NCI-H2081 (cell line): ENCODE data around the gene ZNF684.
A peak's percentile ranks its signal among the peaks of the same experiment; 100 is the strongest.
"Not testable (repeated sequence)": the region's sequence is repeated elsewhere in the genome, so short reads cannot be mapped to it uniquely, and the experiment has no call there.

ENCODE experiments used
- DNase-seq, 2 experiments: peaks; one replicate each; lab custom pipeline; 2025; lab: John Stamatoyannopoulos, UW

The ZNF684 gene

GRCh38 chr1:40531381-40532061 lies at the start of gene ZNF684:
ZNF684 (plus strand) TSS chr1:40531637; CDS start chr1:40533167, 1,530 bp downstream.
- peak; percentile 95 to 98 for DNase-seq

- no peak for DNase-seq
These were observed 36.0 kb upstream of the ZNF684 start for GRCh38 chr1:40495315-40495903.

GRCh38 chr1:40502651-40503050 lies 28.8 kb upstream of the ZNF684 start:
- DNase-seq = not testable (repeated sequence)

- no peak for DNase-seq
These were observed 23.5 kb upstream of the ZNF684 start for GRCh38 chr1:40507973-40508372.

GRCh38 chr1:40508375-40509341 lies 22.8 kb upstream of the ZNF684 start, which contains the start of gene EXO5:
EXO5 (plus strand) TSS chr1:40508767; CDS start chr1:40514545, 5,778 bp downstream.
- peak; percentile 81 to 87 for DNase-seq

GRCh38 chr1:40519517-40519916 lies 11.9 kb upstream of the ZNF684 start:
- no peak for DNase-seq

GRCh38 chr1:40530735-40531380 lies 579 bp upstream of the ZNF684 start:
- DNase-seq = no peak

- DNase-seq = no peak
These were observed 589 bp downstream of the ZNF684 start for GRCh38 chr1:40532062-40532389.

GRCh38 chr1:40532844-40533424 lies 1.5 kb downstream of the ZNF684 start:
- DNase-seq = peak; percentile 67 to 76

- DNase-seq = no peak
These were observed 3.2 kb downstream of the ZNF684 start for GRCh38 chr1:40534589-40534988.

- no peak for DNase-seq
These were observed 4.3 kb downstream of the ZNF684 start for GRCh38 chr1:40535732-40536131.

- DNase-seq = no peak
These were observed 7.9 kb downstream of the ZNF684 start for GRCh38 chr1:40539338-40539737.

- no peak for DNase-seq
These were observed 15.5 kb downstream of the ZNF684 start for GRCh38 chr1:40546957-40547356.

GRCh38 chr1:40553017-40553416 lies 21.6 kb downstream of the ZNF684 start:
- no peak for DNase-seq

GRCh38 chr1:40554807-40555206 lies 23.4 kb downstream of the ZNF684 start:
- not testable (repeated sequence) for DNase-seq

- no peak for DNase-seq
These were observed 24.7 kb downstream of the ZNF684 start for GRCh38 chr1:40556121-40556520.

GRCh38 chr1:40558241-40558640 lies 26.8 kb downstream of the ZNF684 start:
- DNase-seq = not testable (repeated sequence)

GRCh38 chr1:40562185-40562584 lies 30.7 kb downstream of the ZNF684 start:
- DNase-seq = no peak

GRCh38 chr1:40563266-40563665 lies 31.8 kb downstream of the ZNF684 start:
- no peak for DNase-seq

- no peak for DNase-seq
These were observed 33.1 kb downstream of the ZNF684 start for GRCh38 chr1:40564506-40564905.

GRCh38 chr1:40564913-40565312 lies 33.5 kb downstream of the ZNF684 start:
- no peak for DNase-seq

GRCh38 chr1:40567825-40568224 lies 36.4 kb downstream of the ZNF684 start:
- DNase-seq = no peak
